CD4-positive, alpha-beta T cell treated with Interleukin-2 at 100 ng/mL for 4 hours (primary cell): ENCODE results near the gene TSHZ1.

Experiments
- DNase-seq: peaks from one replicate; pipeline ENCODE4 v3.0.0-alpha.2; 2020; ENCODE audit warnings: low spot score

Gene TSHZ1

GRCh38 chr18:75207310-75208154, 3.1 kb upstream of the TSHZ1 start:
- peak; percentile 38 for DNase-seq

- no peak for DNase-seq
These were observed 2.3 kb upstream of the TSHZ1 start for GRCh38 chr18:75208155-75208835.

DNA sequence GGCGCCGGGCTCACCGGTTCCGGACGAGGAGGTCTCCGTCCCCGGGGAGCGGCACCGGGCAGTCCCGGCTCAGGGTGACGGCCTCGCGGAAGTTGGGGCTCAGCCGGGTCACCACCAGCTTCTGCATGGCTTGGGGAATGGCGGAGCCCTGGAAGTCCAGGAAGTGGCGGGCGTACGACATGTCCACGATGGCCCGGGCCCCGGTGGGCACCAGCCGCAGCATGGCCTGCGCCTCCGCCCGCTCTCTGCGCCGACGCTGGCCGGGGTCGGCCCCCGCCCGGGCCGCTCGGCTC, 1.8 kb upstream of the TSHZ1 start:
- DNase-seq: peak; percentile 9

GRCh38 chr18:75209129-75209950, 1.3 kb upstream of the TSHZ1 start, which contains the start of gene PTGR3:
PTGR3 (minus strand) TSS chr18:75209139; CDS start chr18:75209058, 81 bp downstream.
- DNase-seq: peak; percentile 78

DNA sequence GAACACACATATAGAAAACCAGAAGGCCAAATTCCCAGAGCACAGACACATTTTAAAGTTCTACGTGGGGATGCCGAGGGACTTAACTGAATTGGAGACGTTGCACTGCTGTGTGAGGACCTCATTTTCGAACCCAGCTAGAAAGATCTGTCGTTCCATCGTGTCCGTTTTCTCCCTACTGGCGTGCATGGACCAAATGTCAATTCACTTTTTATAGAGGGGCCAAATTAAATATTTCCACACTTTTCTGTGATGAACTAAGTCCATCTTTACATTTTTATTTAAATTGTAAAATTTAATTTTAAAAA, 692 bp upstream of the TSHZ1 start:
- DNase-seq: no peak

GRCh38 chr18:75211002-75211621, 515 bp downstream of the TSHZ1 start:
- DNase-seq: peak; percentile 19

GRCh38 chr18:75211626-75211952, 992 bp downstream of the TSHZ1 start:
- DNase-seq: no peak

- peak; percentile 5 for DNase-seq
These were observed 1.6 kb downstream of the TSHZ1 start for GRCh38 chr18:75211953-75212750.

GRCh38 chr18:75212751-75213090, 2.1 kb downstream of the TSHZ1 start:
- DNase-seq: no peak

- DNase-seq: no peak
These were observed 3.2 kb downstream of the TSHZ1 start for GRCh38 chr18:75213611-75214331.

GRCh38 chr18:75214332-75214690, 3.7 kb downstream of the TSHZ1 start:
- DNase-seq: no peak

GRCh38 chr18:75214766-75215510, 4.3 kb downstream of the TSHZ1 start:
- no peak for DNase-seq

DNA sequence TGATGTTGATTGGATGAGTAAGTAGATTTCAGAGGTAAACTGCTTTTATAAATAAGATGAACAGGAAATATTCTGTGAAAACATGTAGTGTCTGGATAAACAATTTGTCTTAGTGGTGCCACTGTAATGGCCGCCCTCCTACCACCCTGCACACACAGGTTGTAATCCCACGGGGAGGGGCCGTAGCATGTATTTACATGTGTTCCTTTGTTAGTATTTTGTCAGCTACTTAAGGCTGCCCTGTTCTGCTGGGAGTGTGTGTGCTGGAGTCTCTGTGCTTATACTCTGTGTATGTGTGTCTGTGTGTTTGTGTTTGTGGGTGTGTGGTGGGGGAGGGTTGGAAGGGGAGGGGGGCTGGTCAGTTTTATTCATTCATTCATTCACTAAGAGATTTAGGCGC, 5.1 kb downstream of the TSHZ1 start:
- no peak for DNase-seq

DNA sequence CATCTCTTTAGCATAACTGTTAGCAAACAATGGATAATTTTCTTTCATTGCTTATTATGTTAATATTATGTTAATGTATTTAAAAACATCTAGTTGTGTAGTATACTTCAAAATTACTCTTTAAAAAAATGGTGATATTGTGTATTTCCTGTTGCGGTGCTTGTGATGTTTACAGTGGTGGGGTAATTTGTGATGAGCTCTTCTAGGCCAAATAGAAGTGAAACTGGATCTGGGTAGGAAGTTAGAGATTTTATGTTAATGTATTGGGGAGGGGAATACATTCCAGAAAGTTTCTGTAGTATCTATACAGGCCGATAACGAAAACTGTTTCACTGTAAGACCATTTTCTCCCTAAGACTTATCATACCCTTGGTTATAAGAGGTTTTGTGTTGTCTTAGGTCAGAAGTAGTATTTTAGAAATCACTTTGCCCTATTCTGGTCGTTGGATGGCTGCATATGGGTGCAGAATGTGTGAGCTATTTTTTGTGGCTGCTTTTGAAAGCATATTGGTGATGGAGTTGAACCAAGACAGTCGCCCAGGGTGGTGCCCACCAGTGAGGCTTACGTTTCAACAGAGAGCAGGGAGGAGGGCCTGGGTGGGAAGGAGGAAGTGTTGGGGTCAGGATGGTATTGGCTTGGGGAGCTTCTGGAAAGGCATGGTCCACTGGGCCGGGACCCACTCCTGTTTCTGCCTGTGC, 5.8 kb downstream of the TSHZ1 start:
- peak; percentile 56 for DNase-seq

DNA sequence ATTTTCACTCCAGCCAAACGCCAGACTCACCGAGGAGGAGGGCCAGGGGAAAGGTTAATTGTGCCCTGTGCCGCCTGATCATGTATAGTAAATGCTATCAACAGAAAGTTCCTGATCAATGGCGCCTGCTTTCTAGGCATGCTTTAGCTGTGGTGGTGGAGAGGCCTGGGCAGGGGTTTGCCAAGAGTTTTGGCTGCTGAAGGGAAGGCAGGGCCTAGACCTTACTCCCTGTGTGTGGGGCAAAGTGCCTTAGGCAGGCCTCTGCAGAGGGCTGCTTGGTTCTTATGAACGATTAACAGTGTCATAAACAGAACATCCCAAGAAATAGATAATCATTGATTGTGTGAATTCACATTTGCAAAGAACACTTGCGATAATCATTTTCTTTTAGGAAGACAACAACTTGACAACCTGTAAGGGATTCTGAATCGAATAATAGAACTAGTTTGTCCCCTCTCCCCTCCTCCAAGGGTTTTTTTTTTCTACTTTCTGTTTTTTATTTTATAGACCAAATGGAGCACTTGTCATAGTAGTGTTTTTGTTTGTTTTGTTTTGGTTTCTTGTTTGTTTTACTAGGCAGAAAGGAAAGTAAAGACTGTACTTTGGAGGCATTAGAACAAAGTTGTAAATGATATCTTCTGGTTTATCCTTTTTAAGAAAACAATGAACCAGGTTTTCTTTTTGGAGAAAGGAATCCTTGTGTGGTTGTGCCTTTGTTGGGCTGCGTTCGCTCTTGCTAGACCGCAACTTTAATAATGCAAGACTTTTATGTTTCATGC, 6.5 kb downstream of the TSHZ1 start:
- DNase-seq: no peak

DNA sequence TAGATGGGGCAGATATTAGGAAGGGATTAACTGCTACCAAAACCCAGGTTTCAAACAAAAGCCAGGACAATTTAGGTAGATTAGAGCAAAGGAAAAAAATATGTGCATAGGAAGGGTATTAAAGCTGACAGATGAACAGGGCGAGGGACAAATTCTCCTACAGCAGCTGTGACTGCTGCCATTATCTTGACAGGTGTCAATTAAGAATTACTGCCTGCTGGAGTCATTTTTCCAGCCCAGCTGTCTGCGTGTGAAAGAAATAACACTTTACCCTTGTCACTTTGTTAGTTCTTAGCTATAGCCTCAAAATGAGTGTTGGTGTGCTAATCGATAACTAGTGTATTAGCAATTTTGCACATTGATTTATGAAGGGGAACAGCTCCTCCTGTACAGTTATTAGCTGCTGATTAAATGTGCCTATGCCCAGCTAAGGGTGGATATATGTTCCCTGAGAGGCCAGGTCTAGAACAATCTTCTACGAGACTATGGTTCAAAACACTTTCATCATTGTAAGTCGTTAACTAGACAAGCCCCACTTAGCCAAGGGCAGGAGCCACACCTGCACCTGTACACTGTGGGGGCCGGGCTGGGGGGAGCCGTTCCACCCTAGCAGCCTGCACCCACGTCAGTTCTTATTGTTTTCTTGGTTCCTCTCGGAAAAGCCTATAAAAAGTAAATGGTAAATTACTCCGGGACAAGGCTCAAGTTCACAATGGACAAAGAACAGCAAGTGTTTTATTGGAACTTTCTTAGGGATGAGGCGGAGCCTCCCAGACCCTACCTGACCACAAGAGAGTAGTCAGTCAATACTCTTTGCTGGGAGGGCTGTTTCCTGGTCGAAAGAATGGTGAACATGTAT, 7.7 kb downstream of the TSHZ1 start:
- DNase-seq: no peak

GRCh38 chr18:75219745-75220375, 9.3 kb downstream of the TSHZ1 start:
- DNase-seq: no peak
